Measurements from ENCODE around the gene MIX23.

MIX23 gene

DNA sequence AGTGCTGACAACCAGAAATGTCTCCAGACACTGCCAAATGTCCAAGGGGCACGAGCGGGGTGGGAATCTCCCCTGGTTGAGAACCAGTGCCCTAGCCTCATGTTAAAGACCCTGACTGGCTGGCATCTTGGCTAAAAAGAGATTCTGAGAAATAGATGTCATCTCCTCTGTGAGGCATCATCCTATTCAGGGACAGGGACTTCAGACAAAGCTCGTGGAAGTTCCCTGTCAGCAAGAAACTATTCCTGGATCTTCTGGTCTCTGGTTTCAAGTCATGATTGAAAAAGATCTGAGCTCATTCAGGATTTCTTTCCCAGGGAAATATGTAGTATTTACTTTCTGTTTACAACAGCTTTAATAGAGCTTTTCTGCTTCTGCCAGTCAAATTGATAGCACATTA lies 22.0 kb upstream of the MIX23 start:
- H3K4me3 Mint-ChIP-seq, result no peak overlapping the region
- H3K27me3 Mint-ChIP-seq (ENCODE audit: low read depth), result no peaks in the 10 kb centered on the region
- peaks cover 4% of the 10 kb centered on the region for H3K4me1 Mint-ChIP-seq (ENCODE audit: low read depth)
- H3K27ac Mint-ChIP-seq, result no peak overlapping the region
- peaks cover 35% of the 10 kb centered on the region for H3K36me3 Mint-ChIP-seq (ENCODE audit: low read depth)
- H3K9me3 Mint-ChIP-seq, result no peaks in the 10 kb centered on the region

DNA sequence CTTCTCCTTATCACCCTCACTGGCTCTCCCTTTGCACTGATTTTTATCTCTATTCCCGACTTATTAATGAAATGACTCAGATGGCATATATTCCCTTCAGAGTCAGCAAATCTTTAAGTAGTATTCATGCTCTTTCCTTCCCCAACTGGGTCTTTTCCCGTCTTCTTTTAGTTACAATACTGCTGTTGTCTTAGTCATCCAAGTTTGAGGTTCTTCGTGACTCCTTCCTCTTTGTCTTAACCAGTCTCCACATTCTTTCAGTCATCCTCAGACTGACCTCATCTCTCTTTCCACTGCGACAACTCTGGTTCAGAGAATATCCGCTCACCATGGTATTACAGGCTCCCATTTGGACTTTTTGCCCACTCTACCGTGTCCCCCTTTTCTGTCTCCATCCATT lies 20.5 kb upstream of the MIX23 start:
- H3K36me3 Mint-ChIP-seq (ENCODE audit: low read depth), result peaks cover 33% of the 10 kb centered on the region
- no peak overlapping the region for H3K27ac Mint-ChIP-seq
- H3K27me3 Mint-ChIP-seq (ENCODE audit: low read depth), result no peaks in the 10 kb centered on the region
- no peaks in the 10 kb centered on the region for H3K9me3 Mint-ChIP-seq
- H3K4me1 Mint-ChIP-seq (ENCODE audit: low read depth), result peaks cover 4% of the 10 kb centered on the region
- H3K4me3 Mint-ChIP-seq, result no peak overlapping the region

DNA sequence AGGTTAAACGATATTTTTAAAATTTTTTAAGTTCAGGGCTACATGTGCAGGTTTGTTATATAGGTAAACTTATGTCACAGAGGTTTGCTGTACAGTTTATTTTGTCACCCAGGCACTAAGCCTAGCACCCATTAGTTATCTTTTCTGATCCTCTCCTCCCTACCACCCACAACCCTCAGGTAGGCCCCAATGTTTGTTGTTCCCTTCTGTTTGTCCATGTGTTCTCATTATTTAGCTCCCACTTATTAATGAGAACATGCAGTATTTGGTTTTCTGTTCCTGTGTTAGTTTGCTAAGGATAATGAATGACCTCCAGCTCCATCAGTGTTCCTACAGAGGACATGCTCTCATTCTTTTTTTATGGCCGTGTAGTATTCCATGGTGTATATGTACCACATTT lies 15.9 kb upstream of the MIX23 start:
- Mint-ChIP-seq H3K4me1 (ENCODE audit: low read depth) (peaks cover 14% of the 10 kb centered on the region), H3K9me3 (no peaks in the 10 kb centered on the region), H3K27ac (no peak overlapping the region), H3K36me3 (ENCODE audit: low read depth) (peaks cover 20% of the 10 kb centered on the region), H3K27me3 (ENCODE audit: low read depth) (no peaks in the 10 kb centered on the region), H3K4me3 (no peak overlapping the region)

DNA sequence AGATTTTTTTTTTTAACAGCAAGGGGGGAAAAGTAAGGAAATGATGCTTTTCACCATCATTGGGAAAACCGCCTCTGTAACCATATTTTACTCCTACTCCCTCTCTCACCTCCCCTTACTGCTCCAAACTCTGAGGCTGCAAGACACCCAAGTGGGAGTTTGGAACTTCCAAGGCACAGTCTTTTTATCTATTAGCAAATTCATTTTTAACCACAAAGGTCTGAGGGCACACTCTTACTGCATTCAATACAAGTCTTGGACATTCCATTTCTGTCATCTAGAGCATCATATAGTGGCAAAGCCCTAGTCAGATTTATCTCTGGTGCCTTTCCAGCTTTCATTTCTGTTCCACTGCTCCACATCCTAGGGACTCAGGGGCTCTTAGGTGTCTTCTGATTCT lies 14.2 kb upstream of the MIX23 start:
- no peaks in the 10 kb centered on the region for H3K9me3 Mint-ChIP-seq
- peaks cover 18% of the 10 kb centered on the region for H3K36me3 Mint-ChIP-seq (ENCODE audit: low read depth)
- H3K27me3 Mint-ChIP-seq (ENCODE audit: low read depth), result no peaks in the 10 kb centered on the region
- H3K27ac Mint-ChIP-seq, result no peak overlapping the region
- H3K4me3 Mint-ChIP-seq, result no peak overlapping the region
- H3K4me1 Mint-ChIP-seq (ENCODE audit: low read depth), result peaks cover 16% of the 10 kb centered on the region

DNA sequence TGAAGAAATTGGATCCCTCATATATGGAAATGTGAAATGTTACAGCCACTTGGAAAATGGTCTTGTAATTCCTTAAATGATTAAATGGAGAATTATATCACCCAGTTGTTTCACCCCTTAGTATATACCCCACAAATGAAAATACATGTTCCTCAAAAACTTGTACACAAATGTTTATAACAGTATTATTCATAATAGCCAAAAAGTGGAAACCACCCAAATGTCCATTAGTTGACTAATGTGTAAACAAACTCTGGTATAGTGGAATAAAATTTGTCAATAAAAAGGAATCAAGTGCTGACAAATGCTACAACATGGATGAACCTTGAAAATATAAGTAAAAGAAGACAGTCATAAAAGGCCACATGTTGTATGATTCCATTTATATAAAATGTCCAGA lies 13.5 kb upstream of the MIX23 start:
- no peaks in the 10 kb centered on the region for H3K27me3 Mint-ChIP-seq (ENCODE audit: low read depth)
- H3K9me3 Mint-ChIP-seq, result no peaks in the 10 kb centered on the region
- peaks cover 16% of the 10 kb centered on the region for H3K4me1 Mint-ChIP-seq (ENCODE audit: low read depth)
- H3K4me3 Mint-ChIP-seq, result no peak overlapping the region
- H3K36me3 Mint-ChIP-seq (ENCODE audit: low read depth), result peaks cover 18% of the 10 kb centered on the region
- no peak overlapping the region for H3K27ac Mint-ChIP-seq

DNA sequence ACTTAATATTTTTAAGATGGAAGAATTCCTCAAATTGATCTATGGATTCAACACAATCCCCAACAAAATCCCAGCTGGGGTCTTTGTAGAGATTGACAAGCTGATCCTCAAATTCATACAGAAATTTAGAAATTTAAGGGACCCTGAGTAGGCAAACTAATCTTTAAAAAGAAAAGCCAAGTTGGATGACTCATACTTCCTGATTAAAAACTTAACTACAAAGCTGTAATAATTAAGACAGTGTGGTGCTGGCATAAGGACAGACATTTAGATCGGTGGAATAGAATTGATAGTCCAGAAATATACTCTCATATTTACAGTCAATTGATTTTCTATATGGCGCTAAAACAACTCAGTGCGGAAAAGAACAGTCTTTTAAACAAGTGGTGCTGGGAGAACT lies 12.6 kb upstream of the MIX23 start:
- no peak overlapping the region for H3K4me3 Mint-ChIP-seq
- no peaks in the 10 kb centered on the region for H3K27me3 Mint-ChIP-seq (ENCODE audit: low read depth)
- peaks cover 16% of the 10 kb centered on the region for H3K4me1 Mint-ChIP-seq (ENCODE audit: low read depth)
- H3K27ac Mint-ChIP-seq, result no peak overlapping the region
- H3K36me3 Mint-ChIP-seq (ENCODE audit: low read depth), result peaks cover 18% of the 10 kb centered on the region
- H3K9me3 Mint-ChIP-seq, result no peaks in the 10 kb centered on the region

DNA sequence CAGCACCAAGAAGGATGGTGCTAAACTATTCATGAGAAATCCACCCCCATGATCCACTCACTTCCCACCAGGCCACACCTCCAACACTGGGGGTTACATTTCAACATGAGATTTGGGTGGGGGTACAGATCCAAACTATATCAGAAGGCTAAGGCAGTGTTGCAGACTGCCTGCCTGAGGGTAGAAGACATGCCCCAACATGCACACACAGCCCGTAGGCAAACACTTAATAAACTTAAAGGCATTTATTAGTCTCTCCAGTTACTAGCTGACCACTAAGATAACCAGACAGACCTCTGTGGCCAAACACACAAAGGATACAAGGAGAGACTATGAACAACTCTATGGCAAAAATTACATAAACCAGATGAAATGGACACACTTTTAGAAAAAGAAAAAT lies 11.1 kb upstream of the MIX23 start:
- H3K4me1 Mint-ChIP-seq (ENCODE audit: low read depth), result peaks cover 19% of the 10 kb centered on the region
- no peak overlapping the region for H3K27ac Mint-ChIP-seq
- no peaks in the 10 kb centered on the region for H3K27me3 Mint-ChIP-seq (ENCODE audit: low read depth)
- H3K9me3 Mint-ChIP-seq, result no peaks in the 10 kb centered on the region
- peaks cover 12% of the 10 kb centered on the region for H3K36me3 Mint-ChIP-seq (ENCODE audit: low read depth)
- H3K4me3 Mint-ChIP-seq, result no peak overlapping the region

DNA sequence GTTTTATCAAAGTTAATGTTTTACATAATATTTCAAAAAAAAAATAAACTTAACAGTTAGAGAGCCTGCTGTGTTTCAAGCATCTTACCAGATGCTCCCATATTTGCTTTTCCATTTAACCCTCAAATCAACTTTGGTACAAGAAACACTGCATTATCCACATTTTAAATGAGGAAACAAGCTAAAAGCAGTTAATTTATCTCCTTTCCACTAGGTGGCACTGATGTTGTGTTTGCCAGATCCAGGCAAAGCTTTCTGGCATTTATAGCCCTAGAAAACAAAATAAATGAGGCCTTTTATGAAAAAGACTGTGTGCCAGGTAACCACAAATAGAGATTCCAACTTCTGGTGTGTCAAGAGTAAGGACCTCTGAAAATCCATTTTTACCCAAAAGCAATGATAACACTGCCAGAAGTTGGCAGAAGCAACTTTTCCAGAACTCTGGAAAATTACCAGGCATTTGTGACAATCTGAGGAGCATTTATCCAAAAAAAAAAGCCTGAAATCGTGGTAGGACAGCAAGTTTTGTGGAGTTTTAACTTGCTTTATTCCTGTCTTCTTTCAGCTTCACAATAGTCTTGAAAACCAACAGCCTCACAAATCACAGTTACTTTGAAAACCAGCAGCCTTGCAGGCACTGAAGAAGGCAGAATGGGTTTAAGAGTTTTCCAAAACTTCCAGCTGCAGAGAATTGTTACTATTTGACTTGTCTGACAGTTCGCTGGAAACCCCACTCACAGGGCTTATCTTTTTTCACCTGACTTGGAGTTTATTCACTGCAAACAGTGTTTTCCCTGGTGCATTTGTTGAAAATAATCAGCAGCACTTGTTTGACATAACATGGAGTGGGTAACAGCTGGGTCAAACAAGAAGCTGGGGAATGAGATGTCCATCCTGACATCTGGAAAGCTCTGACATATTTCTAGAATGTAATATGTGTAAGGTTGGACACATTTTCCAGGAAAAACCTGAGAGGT lies 10.1 kb upstream of the MIX23 start:
- peaks cover 16% of the 10 kb centered on the region for H3K36me3 Mint-ChIP-seq (ENCODE audit: low read depth)
- H3K4me1 Mint-ChIP-seq (ENCODE audit: low read depth), result peaks cover 23% of the 10 kb centered on the region
- no peaks in the 10 kb centered on the region for H3K9me3 Mint-ChIP-seq
- H3K4me3 Mint-ChIP-seq, result no peak overlapping the region
- H3K27me3 Mint-ChIP-seq (ENCODE audit: low read depth), result no peaks in the 10 kb centered on the region
- H3K27ac Mint-ChIP-seq, result no peak overlapping the region

DNA sequence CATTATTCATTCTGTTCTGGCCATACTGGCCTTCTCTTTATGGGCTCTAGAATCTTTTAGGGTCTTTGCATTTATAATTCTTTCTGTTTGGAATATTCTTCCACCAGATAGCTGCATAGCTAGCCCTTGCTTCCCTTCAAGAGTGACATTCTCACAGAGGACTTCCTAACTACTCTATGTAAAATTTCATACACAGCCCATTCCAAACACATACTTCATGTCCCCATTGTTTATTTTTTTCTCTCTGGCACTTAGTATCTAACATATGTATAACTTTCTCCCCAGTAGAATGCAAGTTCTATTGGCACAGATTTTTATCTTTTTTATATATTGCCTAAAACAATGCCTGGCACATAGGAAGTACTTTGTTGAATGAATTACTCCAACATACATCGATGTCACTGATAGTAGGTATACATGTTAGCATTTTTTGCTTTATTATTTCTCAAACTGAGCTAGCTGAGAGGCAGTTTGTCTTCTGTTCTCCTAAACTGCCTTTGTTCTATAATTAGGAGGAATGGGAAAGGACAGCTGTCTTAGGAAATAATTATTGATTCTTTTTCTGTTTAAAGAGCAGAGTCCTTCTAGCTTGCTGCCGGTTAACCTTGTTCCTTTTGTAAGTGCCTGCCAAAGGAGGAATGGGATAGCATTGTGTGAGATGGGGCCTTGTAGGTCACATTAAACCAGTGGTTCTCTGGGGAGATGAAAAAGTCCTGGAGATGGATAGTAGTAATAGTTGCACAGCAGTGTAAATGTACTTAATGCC lies 8.8 kb upstream of the MIX23 start:
- Mint-ChIP-seq H3K9me3 (no peaks in the 10 kb centered on the region), H3K36me3 (ENCODE audit: low read depth) (peaks cover 17% of the 10 kb centered on the region), H3K27me3 (ENCODE audit: low read depth) (no peaks in the 10 kb centered on the region), H3K4me1 (ENCODE audit: low read depth) (peaks cover 28% of the 10 kb centered on the region), H3K4me3 (no peak overlapping the region), H3K27ac (no peak overlapping the region)

DNA sequence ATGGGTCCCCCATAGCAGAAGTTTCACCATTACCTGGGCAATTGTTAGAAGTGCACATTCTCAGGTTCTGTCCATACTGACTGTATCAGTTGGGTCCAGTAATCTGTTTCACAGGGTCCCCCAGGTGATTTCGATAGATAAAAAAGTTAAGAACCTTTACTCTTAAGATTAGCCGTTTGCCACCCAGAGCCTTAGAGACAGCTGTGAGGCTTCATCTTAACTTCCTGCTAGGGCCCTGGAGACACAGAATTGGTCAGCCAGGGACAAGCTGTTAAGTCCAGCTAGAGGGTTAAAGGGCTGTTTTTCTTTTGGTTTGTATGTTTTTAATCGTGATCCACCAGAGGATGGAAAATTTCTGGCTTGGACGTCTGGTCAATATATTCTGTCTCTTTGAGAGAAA lies 7.6 kb upstream of the MIX23 start:
- Mint-ChIP-seq H3K4me3 (no peak overlapping the region), H3K4me1 (ENCODE audit: low read depth) (peaks cover 37% of the 10 kb centered on the region), H3K9me3 (no peaks in the 10 kb centered on the region), H3K36me3 (ENCODE audit: low read depth) (peaks cover 19% of the 10 kb centered on the region), H3K27ac (no peak overlapping the region), H3K27me3 (ENCODE audit: low read depth) (no peaks in the 10 kb centered on the region)

DNA sequence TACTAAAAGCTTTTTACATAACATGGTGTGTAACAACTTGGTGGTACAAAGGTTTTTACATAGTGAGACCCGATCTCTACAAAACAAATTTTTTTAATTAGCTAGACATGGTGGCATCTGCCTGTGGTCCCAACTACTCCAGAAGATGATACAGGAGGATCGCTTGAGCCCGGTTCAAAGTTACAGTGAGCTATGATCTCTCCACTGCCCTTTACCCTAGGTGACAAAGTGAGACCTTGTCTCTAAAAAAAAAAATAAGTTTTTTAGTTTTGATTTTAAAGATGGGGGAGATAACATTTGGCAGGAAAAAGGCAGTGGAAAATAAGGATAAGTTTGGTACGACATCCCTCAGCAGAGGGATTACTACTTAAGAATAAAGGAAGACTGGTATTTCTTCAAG lies 6.9 kb upstream of the MIX23 start:
- no peak overlapping the region for H3K4me3 Mint-ChIP-seq

DNA sequence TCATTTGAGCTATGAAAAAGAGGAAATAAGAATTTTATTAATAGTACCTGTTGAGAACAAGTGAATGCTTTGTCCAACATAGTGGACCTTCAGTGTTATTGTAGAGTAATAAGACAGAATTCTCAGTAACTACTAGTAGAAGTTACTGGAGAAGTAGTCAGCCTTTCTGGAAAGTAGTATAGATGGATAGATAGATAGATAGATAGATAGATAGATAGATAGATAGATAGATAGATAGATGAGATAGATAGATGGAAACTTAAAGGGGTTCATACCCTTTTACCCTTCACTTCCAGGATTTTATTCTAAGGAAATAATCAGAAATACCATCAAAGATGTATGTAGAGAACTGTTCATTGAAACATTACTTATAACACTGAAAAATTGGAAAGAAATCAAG lies 6.2 kb upstream of the MIX23 start:
- Mint-ChIP-seq H3K4me3 (no peak overlapping the region), H3K27me3 (ENCODE audit: low read depth) (no peaks in the 10 kb centered on the region), H3K36me3 (ENCODE audit: low read depth) (peaks cover 18% of the 10 kb centered on the region), H3K4me1 (ENCODE audit: low read depth) (peaks cover 42% of the 10 kb centered on the region), H3K27ac (no peak overlapping the region), H3K9me3 (no peaks in the 10 kb centered on the region)

More for the DNA sequence above, 6.9 kb upstream of the MIX23 start:
- no peaks in the 10 kb centered on the region for H3K27me3 Mint-ChIP-seq (ENCODE audit: low read depth)
- peaks cover 18% of the 10 kb centered on the region for H3K36me3 Mint-ChIP-seq (ENCODE audit: low read depth)
- H3K9me3 Mint-ChIP-seq, result no peaks in the 10 kb centered on the region
- peaks cover 39% of the 10 kb centered on the region for H3K4me1 Mint-ChIP-seq (ENCODE audit: low read depth)
- H3K27ac Mint-ChIP-seq, result no peak overlapping the region

DNA sequence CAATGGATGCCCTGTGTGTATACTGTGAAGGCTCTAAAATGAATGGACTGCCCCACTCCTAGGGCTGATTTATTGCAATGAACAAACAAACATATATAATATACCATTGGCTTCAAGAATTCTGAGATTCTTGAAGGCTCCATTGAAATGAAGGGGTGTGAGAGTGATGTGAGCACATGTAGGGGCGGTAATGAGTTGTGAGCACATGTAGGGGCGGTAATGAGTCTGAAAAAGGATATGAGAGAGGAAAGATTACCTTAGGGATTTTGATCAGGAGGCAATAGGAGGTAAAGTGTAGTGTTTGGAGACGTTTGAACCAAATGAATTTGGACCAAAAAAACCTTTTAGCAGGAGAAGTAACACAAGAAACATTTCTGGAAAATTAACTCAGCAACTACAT lies 4.7 kb upstream of the MIX23 start:
- peaks cover 38% of the 10 kb centered on the region for H3K4me1 Mint-ChIP-seq (ENCODE audit: low read depth)
- no peak overlapping the region for H3K27ac Mint-ChIP-seq
- H3K4me3 Mint-ChIP-seq, result no peak overlapping the region
- H3K27me3 Mint-ChIP-seq (ENCODE audit: low read depth), result no peaks in the 10 kb centered on the region
- no peaks in the 10 kb centered on the region for H3K9me3 Mint-ChIP-seq
- H3K36me3 Mint-ChIP-seq (ENCODE audit: low read depth), result peaks cover 11% of the 10 kb centered on the region

DNA sequence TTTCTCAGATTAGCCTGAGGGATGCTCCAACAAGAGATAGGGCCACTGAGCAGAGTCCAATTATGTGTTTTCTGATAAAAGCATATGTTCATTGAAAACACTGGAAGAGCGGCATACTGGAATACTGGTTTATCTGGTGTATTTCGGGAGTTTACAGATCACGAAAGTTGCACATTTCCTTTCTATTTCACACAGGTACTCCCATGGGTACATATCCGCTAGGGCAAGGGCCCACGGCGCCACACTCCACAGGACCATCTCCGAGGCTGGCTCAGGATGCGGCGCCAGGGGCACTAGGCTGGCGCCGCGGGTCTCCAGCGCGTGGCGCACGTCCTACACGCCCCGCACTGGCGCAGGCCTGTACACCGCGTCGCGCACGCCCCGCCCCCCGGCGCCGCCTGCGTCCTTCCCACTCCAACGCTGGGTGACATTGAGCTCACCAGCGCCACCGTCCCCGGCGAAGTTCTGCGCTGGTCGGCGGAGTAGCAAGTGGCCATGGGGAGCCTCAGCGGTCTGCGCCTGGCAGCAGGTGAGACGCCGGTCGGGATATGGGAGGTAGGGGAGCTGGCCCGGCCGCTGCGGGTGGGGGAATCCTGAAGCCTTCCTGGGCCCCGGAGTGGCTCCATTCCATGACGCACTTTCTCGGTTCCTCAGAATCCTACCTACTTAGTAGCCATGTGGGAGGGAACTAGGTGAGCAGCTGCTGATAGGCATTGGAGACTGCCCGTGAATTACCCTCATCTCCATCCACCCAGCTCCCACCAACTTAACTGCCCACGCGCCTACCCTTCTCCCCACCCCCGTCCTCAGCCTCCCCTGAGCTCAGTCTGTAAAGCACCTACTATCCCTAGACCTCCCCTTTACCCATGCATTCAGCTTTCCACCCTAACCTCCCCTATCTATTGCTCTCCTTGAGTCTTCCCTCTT lies 1.0 kb upstream of the MIX23 start, which contains the start of gene FAM162A:
TSS of gene FAM162A (plus strand) at position 412 of the 927 bp plus-strand sequence. CDS start at position 496, 84 bp downstream.
- Mint-ChIP-seq H3K4me1 (ENCODE audit: low read depth) (peaks cover 52% of the 10 kb centered on the region), H3K27me3 (ENCODE audit: low read depth) (no peaks in the 10 kb centered on the region), H3K9me3 (no peaks in the 10 kb centered on the region), H3K4me3 (peak within 1 kb of the TSS; percentile 93), H3K36me3 (ENCODE audit: low read depth) (peaks cover 13% of the 10 kb centered on the region), H3K27ac (peak within 1 kb of the TSS; percentile 90)
